ENCODE results near the gene SOX8. TPM values are rescaled to one million over a fixed set of nuclear protein-coding genes. Genes with fewer than 3 reads are reported as not detected.

The SOX8 gene
- total RNA-seq, 1 experiment from 2014 or later, result 1.4 TPM

- TF ChIP-seq EZH2 (IDR thresholded peaks at IDR 0.05; ENCODE audit: borderline replicate concordance, low read depth, low read length, poor library complexity, severe bottlenecking), result no peak
- TF ChIP-seq CTCF (conservative IDR thresholded peaks at IDR 0.05; ENCODE audit: low read depth, low read length), result no peak
- POLR2A ChIA-PET (ENCODE audit: low non-redundant PET), result no interaction called here
- intact Hi-C loops (cut with micrococcal nuclease; ENCODE audit: unreplicated experiment), result no loop called here
- BruUV-seq (replicated peaks), result no TSS peak
- H3K4me1 ChIP-seq (ENCODE audit: insufficient read depth, low read length, poor library complexity, severe bottlenecking), result peaks cover 25% of the 10 kb centered on the region
- H3K27ac ChIP-seq (ENCODE audit: low read depth, low read length, poor library complexity, severe bottlenecking), result no peak overlapping the region
- no peaks in the 10 kb centered on the region for H3K9me3 ChIP-seq (ENCODE audit: low read depth, low read length, poor library complexity, severe bottlenecking)
- no peak overlapping the region for H3K4me3 ChIP-seq (ENCODE audit: low read depth, low read length, poor library complexity, severe bottlenecking)
- DNase-seq (ENCODE audit: low spot score), result no peak
- no peaks in the 10 kb centered on the region for H3K27me3 ChIP-seq (replicated peaks; ENCODE audit: insufficient read depth, low read depth, low read length, poor library complexity)
- CTCF ChIA-PET, result no interaction called here
- no peaks in the 10 kb centered on the region for H3K36me3 ChIP-seq (ENCODE audit: insufficient read depth, low read length, poor library complexity, severe bottlenecking)
Observed at GRCh38 chr16:993731-994130, 12.2 kb downstream of the SOX8 start.

- TF ChIP-seq CTCF (conservative IDR thresholded peaks at IDR 0.05; ENCODE audit: low read depth, low read length) (no peak), EZH2 (IDR thresholded peaks at IDR 0.05; ENCODE audit: borderline replicate concordance, low read depth, low read length, poor library complexity, severe bottlenecking) (no peak)
- Histone ChIP-seq H3K4me1 (ENCODE audit: insufficient read depth, low read length, poor library complexity, severe bottlenecking) (peaks cover 25% of the 10 kb centered on the region), H3K27me3 (replicated peaks; ENCODE audit: insufficient read depth, low read depth, low read length, poor library complexity) (no peaks in the 10 kb centered on the region), H3K36me3 (ENCODE audit: insufficient read depth, low read length, poor library complexity, severe bottlenecking) (no peaks in the 10 kb centered on the region), H3K4me3 (ENCODE audit: low read depth, low read length, poor library complexity, severe bottlenecking) (no peak overlapping the region), H3K9me3 (ENCODE audit: low read depth, low read length, poor library complexity, severe bottlenecking) (no peaks in the 10 kb centered on the region), H3K27ac (ENCODE audit: low read depth, low read length, poor library complexity, severe bottlenecking) (no peak overlapping the region)
- POLR2A ChIA-PET (ENCODE audit: low non-redundant PET), result interaction anchor here (0.5 kb wide), 1 partner anchor 898 kb away, joined by 11 read pairs; no protein-coding TSS in a partner anchor
- BruUV-seq (replicated peaks), result no TSS peak
- no peak for DNase-seq (ENCODE audit: low spot score)
- intact Hi-C loops (cut with micrococcal nuclease; ENCODE audit: unreplicated experiment), result no loop called here
- CTCF ChIA-PET, result no interaction called here
Observed at GRCh38 chr16:995087-995486, 13.5 kb downstream of the SOX8 start.

GRCh38 chr16:995783-996182, 14.2 kb downstream of the SOX8 start:
- no peaks in the 10 kb centered on the region for H3K27me3 ChIP-seq (replicated peaks; ENCODE audit: insufficient read depth, low read depth, low read length, poor library complexity)
- no TSS peak for BruUV-seq (replicated peaks)
- no peak overlapping the region for H3K27ac ChIP-seq (ENCODE audit: low read depth, low read length, poor library complexity, severe bottlenecking)
- TF ChIP-seq EZH2 (IDR thresholded peaks at IDR 0.05; ENCODE audit: borderline replicate concordance, low read depth, low read length, poor library complexity, severe bottlenecking), result no peak
- no peak for TF ChIP-seq CTCF (conservative IDR thresholded peaks at IDR 0.05; ENCODE audit: low read depth, low read length)
- H3K4me3 ChIP-seq (ENCODE audit: low read depth, low read length, poor library complexity, severe bottlenecking), result no peak overlapping the region
- no peaks in the 10 kb centered on the region for H3K36me3 ChIP-seq (ENCODE audit: insufficient read depth, low read length, poor library complexity, severe bottlenecking)
- CTCF ChIA-PET, result no interaction called here
- no peaks in the 10 kb centered on the region for H3K9me3 ChIP-seq (ENCODE audit: low read depth, low read length, poor library complexity, severe bottlenecking)
- peaks cover 20% of the 10 kb centered on the region for H3K4me1 ChIP-seq (ENCODE audit: insufficient read depth, low read length, poor library complexity, severe bottlenecking)
- DNase-seq (ENCODE audit: low spot score), result no peak
- POLR2A ChIA-PET (ENCODE audit: low non-redundant PET), result interaction anchor here (0.5 kb wide), 1 partner anchor 899 kb away, joined by 11 read pairs; no protein-coding TSS in a partner anchor
- intact Hi-C loops (cut with micrococcal nuclease; ENCODE audit: unreplicated experiment), result no loop called here
